K562 (cell line): Measurements from ENCODE around the gene FUT8. TPM values are rescaled to one million over a fixed set of nuclear protein-coding genes. Genes with fewer than 3 reads are reported as not detected.

Experiments used
- ARID4B ChIP-seq: sonication (generic); formaldehyde crosslinking; IDR thresholded peaks from 2 replicates; pipeline ENCODE4 v1.8.0; 2022; ENCODE audit warnings: mild to moderate bottlenecking, missing genetic modification reagents
- E2F4 ChIP-seq: sonication (generic); formaldehyde crosslinking; IDR thresholded peaks from 2 replicates; pipeline ENCODE4 v1.8.0; 2022; ENCODE audit warnings: mild to moderate bottlenecking, low read depth, missing genetic modification reagents
- ETV6 ChIP-seq, 3 experiments: fragments of 150-350 bp in 1 of 3; sonication (generic) in 1 of 3; formaldehyde crosslinking in 1 of 3; IDR thresholded peaks; 2 replicates each; pipeline versions ENCODE4 v1.6.1 to v1.8.0; 2014 to 2022; ENCODE audit warnings: borderline replicate concordance in 2 of 3, low read depth in 2 of 3, antibody characterized with exemption in 1 of 3, low read length in 1 of 3, mild to moderate bottlenecking in 1 of 3, missing genetic modification reagents in 1 of 3
- FOS ChIP-seq: IDR thresholded peaks from 3 replicates; pipeline ENCODE4 v1.6.1; 2011; ENCODE audit not compliant: insufficient read length; ENCODE audit errors: extremely low read depth
- MAFF ChIP-seq: IDR thresholded peaks from 2 replicates; pipeline ENCODE4 v1.6.1; 2012; ENCODE audit warnings: low read length, improper control_type of control experiment
- PHF21A ChIP-seq: fragments of 450-650 bp; IDR thresholded peaks from 2 replicates; pipeline ENCODE4 v1.6.1; 2017; ENCODE audit warnings: low read depth, borderline replicate concordance
- POLR3A ChIP-seq: IDR thresholded peaks from 2 replicates; pipeline ENCODE4 v1.6.1; 2011; ENCODE audit warnings: borderline replicate concordance, mild to moderate bottlenecking, moderate library complexity; ENCODE audit not compliant: insufficient read length, insufficient read depth; ENCODE audit errors: extremely low read depth
- PPARD ChIP-seq: fragments of 250-450 bp; sonication (Bioruptor Pico); IDR thresholded peaks from 2 replicates; pipeline ENCODE4 v1.8.0; 2022; ENCODE audit warnings: inconsistent platforms, mild to moderate bottlenecking, moderate library complexity
- RBM25 ChIP-seq: fragments of 200-400 bp; formaldehyde crosslinking; IDR thresholded peaks from 2 replicates; pipeline ENCODE4 v1.6.1; 2018; ENCODE audit warnings: low read length, low read depth, moderate library complexity; ENCODE audit not compliant: severe bottlenecking
- RBM34 ChIP-seq: fragments of 200-400 bp; formaldehyde crosslinking; IDR thresholded peaks from 2 replicates; pipeline ENCODE4 v1.6.1; 2018; ENCODE audit warnings: low read length, borderline replicate concordance; ENCODE audit not compliant: insufficient read depth
- SP2 ChIP-seq: IDR thresholded peaks from 2 replicates; pipeline ENCODE4 v1.6.1; 2011; ENCODE audit warnings: mild to moderate bottlenecking, low read depth, low read length, moderate library complexity; ENCODE audit not compliant: poor library complexity, severe bottlenecking; ENCODE audit errors: extremely low read depth
- TAL1 ChIP-seq: fragments of 450-650 bp; IDR thresholded peaks from 2 replicates; pipeline ENCODE4 v1.6.1; 2016; ENCODE audit warnings: mild to moderate bottlenecking
- TBP ChIP-seq: optimal IDR thresholded peaks from 2 replicates; pipeline ENCODE3; 2011; ENCODE audit warnings: low read depth, low read length, improper control_type of control experiment
- XRCC5 ChIP-seq: fragments of 200-400 bp; formaldehyde crosslinking; IDR thresholded peaks from 2 replicates; pipeline ENCODE4 v1.6.1; 2017; ENCODE audit warnings: low read depth, mild to moderate bottlenecking, low read length
- ZNF124 ChIP-seq: sonication (generic); formaldehyde crosslinking; IDR thresholded peaks from 2 replicates; pipeline ENCODE4 v1.8.1; 2022; ENCODE audit warnings: missing genetic modification reagents
- ZNF354B ChIP-seq: fragments of 250-450 bp; sonication (Bioruptor Pico); IDR thresholded peaks from 2 replicates; pipeline ENCODE4 v1.4.0; 2020
- polyA plus RNA-seq, 8 experiments: library from polyadenylated mRNA; depleted of rRNA in 4 of 8; stranded (reverse) in 5 of 8; unstranded in 3 of 8; fragments of >200 nt; fragmentation: Nextera tagmentation in 2 of 8; fragmentation: Illumina TruSeq in 1 of 8; extraction: Ambion mirVana in 2 of 8; extraction: Trizol in 1 of 8; gene quantifications; 2 replicates each; pipeline versions ENCODE4 v1.2.1 to v1.2.3, GENCODE V29; 2011 to 2014; ENCODE audit warnings: inconsistent platforms in 1 of 8, missing spikeins in 1 of 8
- total RNA-seq, 7 experiments: library from RNA; depleted of rRNA in 6 of 7; stranded (reverse); fragments of >200 nt in 6 of 7; fragmentation: Illumina TruSeq in 2 of 7; extraction: Trizol in 2 of 7; gene quantifications; 2 replicates each; pipeline versions ENCODE4 v1.2.1 to v1.2.3, GENCODE V29; 2011 to 2021; ENCODE audit warnings: low replicate concordance in 1 of 7
- TF ChIP-seq, protein P1 (sequence below): sonication (generic); formaldehyde crosslinking; IDR thresholded peaks from 2 replicates; pipeline ENCODE4 v1.8.0; 2022; ENCODE audit warnings: missing genetic modification reagents, mild to moderate bottlenecking, moderate library complexity, borderline replicate concordance
- TF ChIP-seq, protein P2 (sequence below), 2 experiments: IDR thresholded peaks in 1 of 2; conservative IDR thresholded peaks in 1 of 2; 2 replicates each; pipeline ENCODE4 v1.6.1; 2016; ENCODE audit warnings: low read depth in 2 of 2, mild to moderate bottlenecking in 1 of 2, missing compliant biosample characterization in 1 of 2, missing genetic modification characterization in 1 of 2, moderate library complexity in 1 of 2

FUT8 gene
- total and polyA plus RNA-seq, 9 of the 15 experiments (the other 6 are each of a cell fraction or from before 2014, with no cell fraction given) = 4.1 to 15.2 (median 7.8) TPM

DNA sequence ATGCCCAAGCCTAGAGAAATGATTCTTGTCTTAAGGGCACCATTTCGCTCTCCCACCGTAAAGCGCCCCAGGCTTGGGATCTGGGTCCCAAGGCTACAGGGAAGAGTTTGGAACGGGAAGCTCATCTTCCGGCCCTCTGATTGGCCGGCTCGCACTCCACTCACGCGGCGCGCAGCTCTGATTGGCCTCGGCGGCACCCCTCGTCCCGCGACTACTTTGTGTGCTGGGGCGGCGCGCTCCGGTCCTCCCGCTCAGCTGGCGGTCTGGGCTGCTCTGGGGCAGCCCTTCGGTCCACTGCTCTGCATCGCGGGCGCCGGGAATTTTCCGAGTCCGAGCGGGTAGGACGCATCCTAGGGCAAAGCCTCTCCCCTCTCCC, 886 bp upstream of the FUT8 start (continued):
- peak; percentile 25; the same call in 1 of the 2 replicates for TF ChIP-seq ARID4B (CRISPR knock-in tag)
- TF ChIP-seq RBM25 = peak; percentile 80
- peak; percentile 20 for TF ChIP-seq TBP
- TF ChIP-seq ETV6 (IDR thresholded peaks at IDR 0.05; ENCODE audit: borderline replicate concordance in 1 of 2, low read depth in 2 of 2, low read length in 1 of 2) = no peak
- no peak for TF ChIP-seq ETV6 (CRISPR knock-in tag; IDR thresholded peaks at IDR 0.05; ENCODE audit: borderline replicate concordance)
- TF ChIP-seq FOS = peak; percentile 78
- TF ChIP-seq XRCC5 = no peak
- TF ChIP-seq POLR3A = no peak
- TF ChIP-seq PHF21A = 0 out of 2 replicates have a peak, but pooled peaks have one; percentile 49
- no peak for TF ChIP-seq ZNF124 (CRISPR knock-in tag)
- no peak for TF ChIP-seq PPARD (CRISPR knock-in tag)
- TF ChIP-seq, protein P1, sequence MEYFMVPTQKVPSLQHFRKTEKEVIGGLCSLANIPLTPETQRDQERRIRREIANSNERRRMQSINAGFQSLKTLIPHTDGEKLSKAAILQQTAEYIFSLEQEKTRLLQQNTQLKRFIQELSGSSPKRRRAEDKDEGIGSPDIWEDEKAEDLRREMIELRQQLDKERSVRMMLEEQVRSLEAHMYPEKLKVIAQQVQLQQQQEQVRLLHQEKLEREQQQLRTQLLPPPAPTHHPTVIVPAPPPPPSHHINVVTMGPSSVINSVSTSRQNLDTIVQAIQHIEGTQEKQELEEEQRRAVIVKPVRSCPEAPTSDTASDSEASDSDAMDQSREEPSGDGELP = peak; percentile 80
- TF ChIP-seq TAL1 = no peak
- peak; percentile 53 for TF ChIP-seq SP2
- no peak for TF ChIP-seq RBM34
- TF ChIP-seq, protein P2, sequence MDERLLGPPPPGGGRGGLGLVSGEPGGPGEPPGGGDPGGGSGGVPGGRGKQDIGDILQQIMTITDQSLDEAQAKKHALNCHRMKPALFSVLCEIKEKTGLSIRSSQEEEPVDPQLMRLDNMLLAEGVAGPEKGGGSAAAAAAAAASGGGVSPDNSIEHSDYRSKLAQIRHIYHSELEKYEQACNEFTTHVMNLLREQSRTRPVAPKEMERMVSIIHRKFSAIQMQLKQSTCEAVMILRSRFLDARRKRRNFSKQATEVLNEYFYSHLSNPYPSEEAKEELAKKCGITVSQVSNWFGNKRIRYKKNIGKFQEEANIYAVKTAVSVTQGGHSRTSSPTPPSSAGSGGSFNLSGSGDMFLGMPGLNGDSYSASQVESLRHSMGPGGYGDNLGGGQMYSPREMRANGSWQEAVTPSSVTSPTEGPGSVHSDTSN (CRISPR knock-in tag; IDR thresholded peaks at IDR 0.05; ENCODE audit: low read depth) = 0 out of 2 replicates have a peak, but pooled peaks have one; percentile 20
- TF ChIP-seq, protein P2 (tag; conservative IDR thresholded peaks at IDR 0.05; ENCODE audit: low read depth) = peak; percentile 70; the same call in 1 of the 2 replicates
- TF ChIP-seq E2F4 (CRISPR knock-in tag) = peak; percentile 32; the same call in 1 of the 2 replicates
- no peak for TF ChIP-seq ZNF354B (CRISPR knock-in tag)
- no peak for TF ChIP-seq MAFF
